Osteocyte (in vitro differentiated cells): ENCODE measurements around the gene CTDNEP1. TPM values are rescaled to one million over a fixed set of nuclear protein-coding genes. Genes with fewer than 3 reads are reported as not detected.

ENCODE experiments used
- DNase-seq: peaks from one replicate; pipeline ENCODE4 v3.0.0; 2021; ENCODE audit warnings: mixed read lengths; ENCODE audit not compliant: unreplicated experiment; ENCODE audit errors: extremely low spot score
- H3K27ac Mint-ChIP-seq: one replicate; pipeline ENCODE4 v1.8.0; 2021; ENCODE audit warnings: mild to moderate bottlenecking, mixed read lengths; ENCODE audit not compliant: unreplicated experiment
- H3K27me3 Mint-ChIP-seq: one replicate; pipeline ENCODE4 v1.8.0; 2021; ENCODE audit warnings: mixed read lengths; ENCODE audit not compliant: unreplicated experiment
- H3K36me3 Mint-ChIP-seq: one replicate; pipeline ENCODE4 v1.8.0; 2021; ENCODE audit warnings: mixed read lengths; ENCODE audit not compliant: unreplicated experiment
- H3K4me1 Mint-ChIP-seq: one replicate; pipeline ENCODE4 v1.8.0; 2021; ENCODE audit warnings: mixed read lengths; ENCODE audit not compliant: unreplicated experiment
- H3K4me3 Mint-ChIP-seq: one replicate; pipeline ENCODE4 v1.8.0; 2021; ENCODE audit warnings: mild to moderate bottlenecking, moderate library complexity, mixed read lengths; ENCODE audit not compliant: unreplicated experiment
- H3K9me3 Mint-ChIP-seq: one replicate; pipeline ENCODE4 v1.8.0; 2021; ENCODE audit warnings: mixed read lengths; ENCODE audit not compliant: unreplicated experiment
- CTCF ChIP-seq: fragments of 200-600 bp; sonication (generic); IDR thresholded peaks from 2 replicates; pipeline ENCODE4 v1.5.0; 2021; ENCODE audit warnings: antibody characterized with exemption, mild to moderate bottlenecking, moderate library complexity
- total RNA-seq: library from RNA; stranded (reverse); gene quantifications from 2 replicates; pipeline ENCODE4 v1.2.1, GENCODE V29; 2021

CTDNEP1 gene
- total RNA-seq, 1 donor from 2014 or later, result 145 TPM

- Mint-ChIP-seq H3K36me3 (no peaks in the 10 kb centered on the region), H3K4me3 (no peak overlapping the region), H3K27ac (no peak overlapping the region), H3K9me3 (no peaks in the 10 kb centered on the region), H3K4me1 (peaks cover 11% of the 10 kb centered on the region), H3K27me3 (peaks cover 64% of the 10 kb centered on the region)
- no peak for DNase-seq
- no peak for TF ChIP-seq CTCF
These were observed 38.6 kb upstream of the CTDNEP1 start for GRCh38 chr17:7290166-7290565.

- Mint-ChIP-seq H3K4me1 (peaks cover 8% of the 10 kb centered on the region), H3K4me3 (no peak overlapping the region), H3K36me3 (no peaks in the 10 kb centered on the region), H3K27ac (no peak overlapping the region), H3K9me3 (no peaks in the 10 kb centered on the region), H3K27me3 (peaks cover 60% of the 10 kb centered on the region)
- no peak for DNase-seq
- TF ChIP-seq CTCF, result no peak
These were observed 37.9 kb upstream of the CTDNEP1 start for GRCh38 chr17:7289256-7290032.

GRCh38 chr17:7285679-7286078 is 34.1 kb upstream of the CTDNEP1 start:
- TF ChIP-seq CTCF, result no peak
- no peak for DNase-seq
- Mint-ChIP-seq H3K9me3 (no peaks in the 10 kb centered on the region), H3K36me3 (no peaks in the 10 kb centered on the region), H3K4me1 (peaks cover 19% of the 10 kb centered on the region), H3K27me3 (peaks cover 44% of the 10 kb centered on the region), H3K4me3 (no peak overlapping the region), H3K27ac (no peak overlapping the region)

- no peak for TF ChIP-seq CTCF
- H3K4me3 Mint-ChIP-seq, result no peak overlapping the region
- H3K27me3 Mint-ChIP-seq, result peaks cover 38% of the 10 kb centered on the region
- DNase-seq, result no peak
- no peaks in the 10 kb centered on the region for H3K36me3 Mint-ChIP-seq
- H3K27ac Mint-ChIP-seq, result no peak overlapping the region
- peaks cover 21% of the 10 kb centered on the region for H3K4me1 Mint-ChIP-seq
- no peaks in the 10 kb centered on the region for H3K9me3 Mint-ChIP-seq
These were observed 33.4 kb upstream of the CTDNEP1 start for GRCh38 chr17:7284911-7285310.

- no peak for TF ChIP-seq CTCF
- DNase-seq, result no peak
- Mint-ChIP-seq H3K27me3 (peaks cover 37% of the 10 kb centered on the region), H3K4me1 (peaks cover 21% of the 10 kb centered on the region), H3K4me3 (no peak overlapping the region), H3K9me3 (no peaks in the 10 kb centered on the region), H3K36me3 (no peaks in the 10 kb centered on the region), H3K27ac (no peak overlapping the region)
These were observed 32.1 kb upstream of the CTDNEP1 start for GRCh38 chr17:7283471-7284216.
